ENCODE data around the gene PPP2R2C.

DNA sequence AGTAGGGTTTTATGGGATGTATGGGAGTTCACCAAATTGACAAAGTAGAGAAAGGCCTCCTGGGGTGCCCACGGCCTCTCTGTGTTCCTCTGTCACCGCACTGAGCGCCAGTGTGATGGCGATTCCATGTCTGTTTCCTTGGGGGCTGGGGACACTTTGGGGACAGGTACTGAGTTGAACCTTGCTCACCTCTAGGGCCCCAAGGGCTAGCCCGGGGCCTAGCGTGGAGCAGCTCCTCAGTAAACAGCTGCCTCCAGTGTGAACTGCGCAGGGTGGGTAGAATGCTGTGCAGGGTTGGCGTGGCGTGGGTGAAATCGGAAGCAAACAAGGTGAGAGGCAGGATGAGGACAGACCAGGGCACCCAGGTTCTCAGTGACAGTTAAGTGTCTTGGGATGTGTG lies 97.8 kb downstream of the PPP2R2C start:
- TF ChIP-seq POLR2AphosphoS5 (IDR thresholded peaks at IDR 0.05) (no peak), EP300 (IDR thresholded peaks at IDR 0.05) (no peak), POLR2A (IDR thresholded peaks at IDR 0.05) (no peak)
- TF ChIP-seq, protein P1, sequence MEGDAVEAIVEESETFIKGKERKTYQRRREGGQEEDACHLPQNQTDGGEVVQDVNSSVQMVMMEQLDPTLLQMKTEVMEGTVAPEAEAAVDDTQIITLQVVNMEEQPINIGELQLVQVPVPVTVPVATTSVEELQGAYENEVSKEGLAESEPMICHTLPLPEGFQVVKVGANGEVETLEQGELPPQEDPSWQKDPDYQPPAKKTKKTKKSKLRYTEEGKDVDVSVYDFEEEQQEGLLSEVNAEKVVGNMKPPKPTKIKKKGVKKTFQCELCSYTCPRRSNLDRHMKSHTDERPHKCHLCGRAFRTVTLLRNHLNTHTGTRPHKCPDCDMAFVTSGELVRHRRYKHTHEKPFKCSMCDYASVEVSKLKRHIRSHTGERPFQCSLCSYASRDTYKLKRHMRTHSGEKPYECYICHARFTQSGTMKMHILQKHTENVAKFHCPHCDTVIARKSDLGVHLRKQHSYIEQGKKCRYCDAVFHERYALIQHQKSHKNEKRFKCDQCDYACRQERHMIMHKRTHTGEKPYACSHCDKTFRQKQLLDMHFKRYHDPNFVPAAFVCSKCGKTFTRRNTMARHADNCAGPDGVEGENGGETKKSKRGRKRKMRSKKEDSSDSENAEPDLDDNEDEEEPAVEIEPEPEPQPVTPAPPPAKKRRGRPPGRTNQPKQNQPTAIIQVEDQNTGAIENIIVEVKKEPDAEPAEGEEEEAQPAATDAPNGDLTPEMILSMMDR (IDR thresholded peaks at IDR 0.05) = no peak
